HG03575 (cell line): ENCODE measurements around the gene UQCRC1.

ENCODE experiments used
- ATAC-seq: cut with Tn5 transposase; IDR thresholded peaks from one replicate; pipeline ENCODE4 v1.9.1; 2021; ENCODE audit not compliant: unreplicated experiment, insufficient number of reproducible peaks, low FRiP score; ENCODE audit errors: extremely low read depth

UQCRC1 gene

GRCh38 chr3:48609088-48610005 lies at the start of gene UQCRC1:
Gene UQCRC1, minus strand, starts transcription at chr3:48609646. Its CDS starts 26 bp downstream, at chr3:48609620.
- ATAC-seq, result peak; percentile 63

GRCh38 chr3:48656841-48657281 lies 47.4 kb upstream of the UQCRC1 start:
- ATAC-seq, result no peak

DNA sequence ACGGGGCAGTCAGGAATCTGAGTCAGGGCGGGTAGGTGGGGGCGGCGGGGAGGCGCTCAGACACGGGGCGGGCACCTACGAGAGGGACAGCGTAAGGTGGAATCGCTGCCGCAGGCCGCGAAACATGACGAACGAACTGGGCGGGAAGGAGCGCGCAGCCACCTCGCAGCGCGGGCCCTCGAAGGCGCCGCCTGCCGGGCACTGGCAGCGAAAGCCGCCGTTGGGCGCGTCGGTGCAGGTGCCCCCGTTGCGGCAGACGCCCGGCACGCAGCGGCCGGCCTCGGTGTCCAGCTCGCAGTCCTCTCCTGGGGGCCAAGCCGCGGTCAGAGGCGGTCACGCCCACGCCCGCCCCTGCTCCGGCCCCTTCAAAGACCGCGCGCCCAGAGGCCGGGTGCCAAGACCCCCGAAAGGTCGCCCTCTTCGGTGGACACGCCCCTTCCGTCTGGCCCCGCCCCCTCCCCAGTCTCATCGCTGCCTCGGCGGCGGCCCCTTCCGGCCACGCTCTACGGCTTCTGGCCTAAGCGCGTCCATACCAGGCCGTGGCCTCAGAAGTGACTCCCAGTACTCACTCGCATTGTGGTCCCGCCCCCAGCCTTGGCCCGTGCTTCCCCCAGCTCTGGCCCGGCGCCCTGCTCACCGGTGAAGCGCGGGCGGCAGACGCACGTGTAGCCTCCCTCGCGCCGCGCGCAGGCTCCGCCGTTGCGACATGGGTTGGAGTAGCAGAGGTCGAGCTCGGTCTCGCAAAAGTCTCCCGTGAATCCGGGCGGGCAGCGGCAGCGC lies 46.8 kb upstream of the UQCRC1 start:
- ATAC-seq, result no peak

GRCh38 chr3:48655606-48656005 lies 46.2 kb upstream of the UQCRC1 start:
- ATAC-seq, result no peak

DNA sequence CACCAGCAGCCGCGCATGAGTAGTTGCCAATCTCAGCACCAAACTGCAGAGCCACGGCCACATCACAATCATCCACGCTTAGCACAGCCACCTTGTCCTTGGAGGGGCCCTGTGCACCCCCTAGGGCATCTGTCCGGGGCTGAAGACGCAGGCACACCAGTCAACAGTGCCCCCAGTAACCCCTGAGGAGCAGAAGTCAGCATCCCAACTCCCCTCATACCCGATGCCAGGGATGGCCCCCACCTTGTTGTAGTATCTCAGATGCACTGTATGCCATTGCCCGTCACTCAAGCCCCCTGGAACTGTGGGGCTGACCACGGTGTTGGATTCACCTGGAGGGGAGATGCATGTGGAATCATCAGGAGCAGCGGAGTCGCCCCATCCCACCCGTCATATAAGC lies 45.6 kb upstream of the UQCRC1 start:
- no peak for ATAC-seq

GRCh38 chr3:48652923-48653715 lies 43.7 kb upstream of the UQCRC1 start:
- no peak for ATAC-seq

- no peak for ATAC-seq
These were observed 42.3 kb upstream of the UQCRC1 start for GRCh38 chr3:48651771-48652170.

- no peak for ATAC-seq
These were observed 41.3 kb upstream of the UQCRC1 start for GRCh38 chr3:48650723-48651122.

GRCh38 chr3:48648188-48648850 lies 38.9 kb upstream of the UQCRC1 start:
- no peak for ATAC-seq

GRCh38 chr3:48647714-48648113 lies 38.3 kb upstream of the UQCRC1 start:
- no peak for ATAC-seq

- no peak for ATAC-seq
These were observed 35.7 kb upstream of the UQCRC1 start for GRCh38 chr3:48644898-48645760.

- no peak for ATAC-seq
These were observed 33.2 kb upstream of the UQCRC1 start for GRCh38 chr3:48642605-48643004.

- ATAC-seq, result no peak
These were observed 31.9 kb upstream of the UQCRC1 start for GRCh38 chr3:48641396-48641795.

DNA sequence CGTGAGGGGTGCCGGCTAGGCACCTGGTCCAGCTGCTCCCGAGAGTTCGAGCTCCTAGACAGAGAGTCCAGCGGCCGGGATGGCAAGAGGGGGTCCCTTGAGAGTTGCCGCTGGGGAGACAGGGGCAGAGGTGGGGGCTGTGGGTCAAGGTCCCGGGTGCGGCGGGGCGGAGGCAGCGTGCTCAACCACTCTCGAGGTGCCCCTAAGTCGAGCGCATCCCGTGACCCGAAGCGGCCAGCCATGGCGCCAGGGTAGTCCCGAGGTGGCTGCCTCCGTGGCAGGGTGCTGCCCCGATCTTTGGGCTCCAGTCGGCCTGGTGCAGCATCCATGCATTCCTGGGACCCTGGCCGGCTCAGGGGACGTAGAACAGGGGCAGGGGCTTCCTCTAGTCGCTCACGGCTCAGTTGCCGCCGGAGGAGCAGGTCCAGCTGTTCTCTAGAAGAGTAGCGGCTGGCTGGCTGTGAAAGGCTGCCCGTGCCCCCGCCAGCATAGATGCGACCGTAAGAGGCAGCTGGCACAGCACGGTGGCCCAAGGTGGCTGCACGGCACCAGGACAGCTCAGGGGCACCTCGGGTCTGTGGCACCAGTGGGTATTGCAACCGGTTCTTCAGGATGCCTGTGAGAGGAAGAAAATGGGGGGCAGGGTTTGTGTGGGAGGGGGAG lies 30.6 kb upstream of the UQCRC1 start:
- ATAC-seq, result no peak

DNA sequence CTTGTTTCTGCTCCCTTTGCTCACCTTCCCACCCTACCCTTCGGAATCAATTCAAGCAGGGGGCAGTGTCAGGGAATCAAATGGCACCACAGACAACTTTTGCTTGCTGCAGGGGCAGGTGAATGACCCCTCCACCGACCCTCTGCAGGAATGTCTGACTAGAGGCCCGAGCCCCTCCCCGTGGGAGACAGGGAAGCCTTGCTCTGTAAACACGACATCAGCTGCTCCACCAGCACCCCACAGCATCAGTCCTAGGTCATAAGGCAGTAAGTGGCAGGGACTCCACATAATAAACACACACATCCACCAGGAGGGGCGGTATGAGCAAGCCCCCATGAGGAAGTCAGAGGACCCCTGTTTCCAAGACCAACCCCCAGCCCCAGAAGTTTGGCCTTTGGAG lies 27.9 kb upstream of the UQCRC1 start:
- no peak for ATAC-seq

- ATAC-seq, result no peak
These were observed 26.8 kb upstream of the UQCRC1 start for GRCh38 chr3:48636149-48636655.
